Uterus (tissue), 4 donors: Measurements from ENCODE around the gene ACSM6. TPM values are rescaled to one million over a fixed set of nuclear protein-coding genes. Genes with fewer than 3 reads are reported as not detected.
A peak's percentile ranks its signal among the peaks of the same experiment; 100 is the strongest.

ENCODE experiments used
- DNase-seq, 2 donors: peaks; one replicate each; pipeline ENCODE4 v3.0.0-alpha.2; 2019 to 2020
- H3K27ac ChIP-seq, 2 donors: fragments of 200-600 bp; sonication (generic); 1 replicate in 1 of 2; 2 replicates in 1 of 2; pipeline ENCODE4 v1.5.1; 2016 to 2018
- H3K27me3 ChIP-seq, 2 donors: fragments of 200-600 bp; sonication (generic); one replicate each; pipeline ENCODE4 v1.5.1; 2018 to 2019; ENCODE audit warnings: control low read depth in 1 of 2
- H3K36me3 ChIP-seq, 2 donors: fragments of 200-600 bp; sonication (generic); one replicate each; pipeline ENCODE4 v1.5.1; 2019; ENCODE audit warnings: control low read depth in 1 of 2
- H3K4me1 ChIP-seq, 2 donors: fragments of 200-600 bp; sonication (generic); one replicate each; pipeline ENCODE4 v1.5.1; 2018 to 2019; ENCODE audit warnings: control low read depth in 1 of 2
- H3K4me3 ChIP-seq, 2 donors: fragments of 200-600 bp; sonication (generic); 1 replicate in 1 of 2; 2 replicates in 1 of 2; pipeline ENCODE4 v1.5.1; 2018 to 2019; ENCODE audit warnings: mild to moderate bottlenecking in 1 of 2
- H3K9me3 ChIP-seq, 2 donors: fragments of 200-600 bp; sonication (generic); one replicate each; pipeline ENCODE4 v1.5.1; 2019; ENCODE audit warnings: control low read depth in 1 of 2
- CTCF ChIP-seq, 4 experiments: fragments of 200-600 bp in 2 of 4; fragments of 450-650 bp in 2 of 4; sonication (generic) in 2 of 4; IDR thresholded peaks; one replicate each; pipeline ENCODE4 v1.5.1; 2016 to 2019; ENCODE audit warnings: antibody characterized with exemption in 4 of 4, mild to moderate bottlenecking in 2 of 4, moderate library complexity in 1 of 4
- POLR2A ChIP-seq, 2 donors: fragments of 450-650 bp; IDR thresholded peaks; one replicate each; pipeline ENCODE4 v1.6.1; 2016; ENCODE audit warnings: antibody characterized with exemption in 2 of 2, mild to moderate bottlenecking in 1 of 2, moderate library complexity in 1 of 2
- intact Hi-C: fragments of 100-400 bp; cut with DNase I; formaldehyde crosslinking; loops from one replicate; pipeline ENCODE4 v1.15.1; 2023; ENCODE audit warnings: low total_unique reads
- total RNA-seq, 4 donors: library from RNA; depleted of rRNA in 3 of 4; stranded (reverse); fragments of >200 nt in 3 of 4; gene quantifications; one replicate each; pipeline versions ENCODE4 v1.1.0 to v1.2.4, GENCODE V29; 2014 to 2023
- donor health status: DM: yes; HTN: yes; CAD: no.

Gene ACSM6
- total RNA-seq, 4 donors from 2014 or later, result not detected

GRCh38 chr10:95254629-95255028 is 60.6 kb downstream of the ACSM6 start:
- no peak overlapping the region for H3K27ac ChIP-seq

GRCh38 chr10:95256268-95256667 is 62.2 kb downstream of the ACSM6 start:
- no peaks in the 10 kb centered on the region for H3K9me3 ChIP-seq
- DNase-seq, result no peak
- TF ChIP-seq POLR2A (IDR thresholded peaks at IDR 0.05) (no peak), CTCF (IDR thresholded peaks at IDR 0.05) (no peak)

More at GRCh38 chr10:95254629-95255028, 60.6 kb downstream of the ACSM6 start:
- no peaks in the 10 kb centered on the region for H3K27me3 ChIP-seq
- no peak for DNase-seq
- no peaks in the 10 kb centered on the region for H3K9me3 ChIP-seq
- intact Hi-C loops, result no loop called here
- no peak for TF ChIP-seq POLR2A (IDR thresholded peaks at IDR 0.05)
- no peak for TF ChIP-seq CTCF (IDR thresholded peaks at IDR 0.05)
- no peak overlapping the region for H3K4me3 ChIP-seq
- H3K36me3 ChIP-seq, result no peaks in the 10 kb centered on the region
- H3K4me1 ChIP-seq, result no peaks in the 10 kb centered on the region

GRCh38 chr10:95257849-95258248 is 63.8 kb downstream of the ACSM6 start:
- intact Hi-C loops, result no loop called here
- TF ChIP-seq POLR2A (IDR thresholded peaks at IDR 0.05), result no peak
- no peak for TF ChIP-seq CTCF (IDR thresholded peaks at IDR 0.05)
- H3K4me3 ChIP-seq, result no peak overlapping the region
- DNase-seq, result no peak
- H3K4me1 ChIP-seq, result no peaks in the 10 kb centered on the region
- no peaks in the 10 kb centered on the region for H3K27me3 ChIP-seq
- H3K27ac ChIP-seq, result no peak overlapping the region
- H3K9me3 ChIP-seq, result no peaks in the 10 kb centered on the region
- no peaks in the 10 kb centered on the region for H3K36me3 ChIP-seq

More at GRCh38 chr10:95256268-95256667, 62.2 kb downstream of the ACSM6 start:
- no peaks in the 10 kb centered on the region for H3K27me3 ChIP-seq
- no peaks in the 10 kb centered on the region for H3K36me3 ChIP-seq
- H3K27ac ChIP-seq, result no peak overlapping the region
- intact Hi-C loops, result no loop called here
- no peak overlapping the region for H3K4me3 ChIP-seq
- no peaks in the 10 kb centered on the region for H3K4me1 ChIP-seq

GRCh38 chr10:95260397-95260881 is 66.4 kb downstream of the ACSM6 start:
- Histone ChIP-seq H3K27ac (peak overlapping the region in 1 of 2 donors; percentile 1), H3K27me3 (no peaks in the 10 kb centered on the region), H3K4me1 (no peaks in the 10 kb centered on the region), H3K4me3 (no peak overlapping the region), H3K36me3 (no peaks in the 10 kb centered on the region), H3K9me3 (no peaks in the 10 kb centered on the region)
- no peak for DNase-seq
- no peak for TF ChIP-seq POLR2A (IDR thresholded peaks at IDR 0.05)
- intact Hi-C loops, result no loop called here

- intact Hi-C loops, result no loop called here
- H3K27ac ChIP-seq, result peak overlapping the region in 1 of 2 donors; percentile 25
- no peak overlapping the region for H3K4me3 ChIP-seq
- no peak for TF ChIP-seq CTCF (IDR thresholded peaks at IDR 0.05)
- no peak for TF ChIP-seq POLR2A (IDR thresholded peaks at IDR 0.05)
- no peaks in the 10 kb centered on the region for H3K36me3 ChIP-seq
- H3K9me3 ChIP-seq, result no peaks in the 10 kb centered on the region
- H3K27me3 ChIP-seq, result no peaks in the 10 kb centered on the region
- no peak for DNase-seq
- no peaks in the 10 kb centered on the region for H3K4me1 ChIP-seq
These were observed 67.0 kb downstream of the ACSM6 start for GRCh38 chr10:95260909-95261552.
